ENCODE results near the gene SMIM1.

The SMIM1 gene

DNA sequence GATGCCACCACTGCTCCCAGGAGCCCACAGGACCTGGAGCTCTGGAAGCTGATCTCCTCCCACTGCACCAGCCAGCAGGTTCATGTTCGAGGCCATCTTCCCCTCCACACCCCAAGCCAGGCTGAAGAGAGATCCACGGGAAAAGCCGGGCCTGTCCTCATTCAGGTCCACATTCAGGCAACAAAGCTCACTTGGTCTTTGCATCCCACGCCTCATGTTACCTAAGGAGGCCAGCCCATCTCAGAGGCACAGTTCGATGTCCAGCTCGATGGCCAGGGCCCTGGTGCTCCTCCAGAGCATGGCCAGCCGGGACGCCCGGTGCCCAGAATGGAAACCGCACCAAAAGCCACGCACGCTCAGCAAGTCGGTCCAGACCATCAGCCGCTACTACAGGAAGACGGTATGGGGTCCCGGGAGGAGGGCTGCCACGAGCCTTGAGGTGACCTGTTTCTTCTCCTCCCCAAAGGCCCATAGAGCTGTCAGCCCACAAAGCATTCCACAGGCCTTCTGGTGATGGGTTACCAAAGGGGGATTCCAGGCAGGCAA, 20.1 kb upstream of the SMIM1 start, which contains the start of gene CCDC27:
Gene CCDC27 (plus strand): TSS at position 51 of the 546 bp plus-strand sequence. CDS start 32 bp downstream, at position 83.
- in situ Hi-C loops (cut with HindIII; ENCODE audit: low sequenced_read_pairs), result no loop called here

DNA sequence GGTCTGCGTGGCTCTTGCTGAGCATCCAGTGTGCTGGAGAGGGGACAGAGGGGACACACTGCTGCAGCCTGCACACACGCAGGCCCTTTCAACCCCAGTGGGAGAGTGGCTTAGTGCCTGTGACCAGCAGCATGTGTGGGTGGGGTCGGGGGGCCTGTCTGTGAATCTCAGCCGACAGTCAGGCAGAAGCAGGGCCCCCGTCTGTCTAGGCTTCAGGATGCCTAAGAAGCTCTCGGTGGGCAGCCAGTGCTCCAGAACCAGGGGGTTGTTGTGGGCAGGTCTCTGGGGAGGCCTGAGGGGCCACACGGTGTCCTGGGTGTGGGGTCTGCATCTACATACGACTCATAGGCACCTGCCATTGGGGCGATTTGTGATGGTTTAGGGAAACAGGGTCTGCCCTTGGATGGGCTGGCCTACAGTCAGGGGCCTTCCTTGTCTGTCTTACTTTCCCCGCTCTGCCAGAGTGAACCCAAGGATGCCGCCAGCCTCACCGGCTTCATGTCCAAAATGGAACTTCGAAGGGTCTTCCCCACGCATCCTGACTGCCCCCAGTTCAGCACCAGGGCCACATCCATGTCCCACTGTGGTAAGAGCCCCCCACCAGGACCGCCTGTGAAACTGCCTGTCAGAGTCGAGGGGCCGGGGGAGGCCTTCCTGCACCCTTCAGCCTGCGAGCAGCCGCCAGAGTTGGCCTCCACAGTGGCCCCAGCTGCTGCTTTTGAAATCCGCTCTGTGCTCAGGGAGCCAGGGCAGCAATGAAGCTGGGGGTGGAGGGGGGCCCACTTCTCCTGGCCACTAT, 18.7 kb upstream of the SMIM1 start:
- in situ Hi-C loops (cut with HindIII; ENCODE audit: low sequenced_read_pairs), result no loop called here

DNA sequence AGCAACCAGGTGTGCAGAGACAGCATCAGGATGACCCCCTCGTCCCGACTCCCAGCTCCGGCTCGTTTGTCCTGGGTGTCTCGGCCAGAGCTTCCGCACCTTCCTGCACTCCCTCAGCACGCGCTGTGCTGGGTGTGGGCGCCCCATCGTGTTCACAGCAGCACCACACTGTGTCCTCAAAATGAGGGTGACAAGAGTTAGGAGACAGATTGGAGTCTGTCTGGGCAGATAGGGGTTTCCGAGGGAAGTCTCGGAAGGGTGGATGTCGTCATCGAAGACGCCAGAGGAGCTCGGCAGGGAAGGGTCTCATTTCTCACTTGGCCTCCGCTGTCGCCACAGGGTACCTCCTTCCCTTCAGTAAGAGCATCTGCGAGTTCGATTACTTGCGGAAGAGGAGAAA, 16.2 kb upstream of the SMIM1 start:
- in situ Hi-C loops (cut with HindIII; ENCODE audit: low sequenced_read_pairs), result no loop called here

- in situ Hi-C loops (cut with HindIII; ENCODE audit: low sequenced_read_pairs), result no loop called here
Observed at GRCh38 chr1:3759164-3759563, 13.4 kb upstream of the SMIM1 start.

DNA sequence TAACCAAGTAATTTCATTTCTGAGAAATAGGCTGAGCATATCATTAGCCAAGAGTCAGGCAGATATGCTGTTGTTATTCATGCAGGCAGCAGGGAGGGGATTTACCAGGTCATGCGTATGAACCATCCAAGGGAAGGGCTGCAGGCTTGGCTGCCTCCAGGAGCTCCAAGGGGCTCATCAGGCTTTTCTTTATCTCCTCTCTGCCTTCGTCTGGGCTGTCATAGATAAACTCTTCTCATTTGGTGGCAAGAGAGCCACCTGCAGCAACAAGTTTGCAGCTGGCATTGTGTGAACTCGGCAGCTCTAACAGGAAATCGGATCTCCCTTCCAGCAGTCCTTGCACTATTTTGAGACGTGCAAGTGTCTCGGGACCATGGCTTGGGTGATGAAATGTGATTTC, 12.8 kb upstream of the SMIM1 start:
- in situ Hi-C loops (cut with HindIII; ENCODE audit: low sequenced_read_pairs), result no loop called here

- in situ Hi-C loops (cut with HindIII; ENCODE audit: low sequenced_read_pairs), result no loop called here
Observed at GRCh38 chr1:3761296-3762010, 11.1 kb upstream of the SMIM1 start.

GRCh38 chr1:3762151-3762872, 10.2 kb upstream of the SMIM1 start:
- in situ Hi-C loops (cut with HindIII; ENCODE audit: low sequenced_read_pairs), result no loop called here

DNA sequence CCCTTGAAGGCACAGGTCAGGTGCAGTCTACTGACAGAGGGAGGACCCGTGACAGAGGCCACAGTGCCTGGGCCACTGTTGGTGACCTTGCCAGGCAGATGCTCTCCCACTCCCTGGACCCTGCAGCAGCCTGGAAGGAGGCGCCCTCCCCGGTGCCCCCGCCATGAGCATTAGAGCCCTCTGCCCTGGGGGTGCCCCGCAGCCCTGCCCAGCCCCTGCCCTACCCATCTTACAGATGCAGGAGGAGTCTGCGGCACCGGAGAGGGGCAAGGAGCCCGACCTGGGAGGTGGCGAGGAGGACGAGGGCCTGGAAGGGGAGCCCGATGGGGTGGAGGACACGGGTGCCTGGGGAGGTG, 9.7 kb upstream of the SMIM1 start:
- in situ Hi-C loops (cut with HindIII; ENCODE audit: low sequenced_read_pairs), result no loop called here

- in situ Hi-C loops (cut with HindIII; ENCODE audit: low sequenced_read_pairs), result no loop called here
Observed at GRCh38 chr1:3763351-3764125, 9.0 kb upstream of the SMIM1 start.

- in situ Hi-C loops (cut with HindIII; ENCODE audit: low sequenced_read_pairs), result no loop called here
Observed at GRCh38 chr1:3767328-3767925, 5.1 kb upstream of the SMIM1 start.

GRCh38 chr1:3768811-3769390, 3.6 kb upstream of the SMIM1 start:
- in situ Hi-C loops (cut with HindIII; ENCODE audit: low sequenced_read_pairs), result no loop called here

DNA sequence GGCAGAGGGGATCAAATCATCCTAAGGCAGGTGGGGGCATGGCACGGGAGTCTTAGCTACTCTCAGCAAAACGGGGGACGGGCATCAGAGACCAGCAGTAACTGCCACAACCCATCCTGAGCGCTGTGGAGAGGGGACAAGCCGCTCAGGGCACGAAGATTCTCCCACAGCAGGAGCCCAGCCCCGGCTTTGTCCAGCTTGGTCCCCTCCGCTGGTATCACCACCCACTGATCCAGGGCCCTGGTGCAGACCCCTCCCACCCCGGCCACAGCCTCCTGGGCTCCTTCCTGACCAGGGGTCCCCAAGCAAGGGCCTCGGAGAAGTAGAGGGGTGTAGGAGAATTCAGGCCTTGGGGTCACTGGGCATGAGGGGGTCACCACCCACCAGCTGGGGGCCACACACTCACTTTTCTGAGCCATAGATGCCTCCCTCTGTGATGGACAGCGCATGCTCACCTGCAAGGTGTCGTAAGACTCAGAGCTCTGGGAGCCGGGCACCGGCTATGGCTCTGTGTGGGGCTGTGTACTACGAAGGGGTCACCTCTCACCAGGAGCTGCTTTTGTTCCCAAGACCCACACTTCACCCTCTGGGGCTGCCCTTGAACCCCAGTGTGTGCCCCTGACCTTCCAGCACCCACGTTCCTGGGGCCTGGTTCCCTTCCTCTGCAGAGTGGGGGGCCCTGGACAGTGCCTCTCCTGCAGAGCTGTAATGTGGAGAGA, 2.3 kb upstream of the SMIM1 start:
- in situ Hi-C loops (cut with HindIII; ENCODE audit: low sequenced_read_pairs), result loop anchor here (5.0 kb wide), 1 partner anchor 47 kb away; no protein-coding TSS in a partner anchor

- in situ Hi-C loops (cut with HindIII; ENCODE audit: low sequenced_read_pairs), result loop anchor here (5.0 kb wide), 1 partner anchor 46 kb away; no protein-coding TSS in a partner anchor
Observed at GRCh38 chr1:3771108-3772026, 1.2 kb upstream of the SMIM1 start.

DNA sequence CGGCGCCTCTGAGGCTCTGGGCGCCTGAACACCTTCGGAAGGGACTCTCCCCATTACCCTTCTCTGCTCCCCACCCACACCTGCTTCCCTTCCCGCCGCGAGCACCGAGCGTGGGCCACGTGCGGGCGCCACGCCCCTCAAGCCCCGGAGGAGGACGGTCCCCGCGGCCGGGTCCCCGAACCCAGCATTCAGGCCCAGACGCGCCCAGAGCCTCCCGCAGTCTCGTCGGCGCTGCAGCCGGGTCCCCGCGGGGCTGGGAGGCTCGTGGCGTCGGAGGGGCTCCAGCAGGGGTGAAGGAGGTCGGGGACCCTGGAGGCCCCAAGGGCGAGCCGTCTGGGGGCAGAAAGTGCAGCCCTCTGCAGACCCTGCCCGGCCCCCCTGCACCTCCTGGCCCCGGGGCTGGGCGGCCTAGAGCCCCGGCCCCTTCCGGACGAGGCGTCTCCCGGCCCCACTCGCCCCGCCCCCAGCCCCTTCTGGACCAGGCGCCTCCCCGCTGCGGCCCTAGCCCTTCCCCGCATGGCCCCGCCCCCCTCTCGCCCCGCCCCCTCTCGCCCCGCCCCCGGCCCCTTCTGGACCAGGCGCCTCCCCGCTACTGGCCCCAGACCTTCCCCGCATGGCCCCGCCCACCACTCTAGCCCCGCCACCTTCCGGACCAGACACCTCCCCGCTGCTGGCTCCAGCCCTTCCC, 378 bp upstream of the SMIM1 start:
- in situ Hi-C loops (cut with HindIII; ENCODE audit: low sequenced_read_pairs), result loop anchor here (5.0 kb wide), 1 partner anchor 45 kb away; no protein-coding TSS in a partner anchor

DNA sequence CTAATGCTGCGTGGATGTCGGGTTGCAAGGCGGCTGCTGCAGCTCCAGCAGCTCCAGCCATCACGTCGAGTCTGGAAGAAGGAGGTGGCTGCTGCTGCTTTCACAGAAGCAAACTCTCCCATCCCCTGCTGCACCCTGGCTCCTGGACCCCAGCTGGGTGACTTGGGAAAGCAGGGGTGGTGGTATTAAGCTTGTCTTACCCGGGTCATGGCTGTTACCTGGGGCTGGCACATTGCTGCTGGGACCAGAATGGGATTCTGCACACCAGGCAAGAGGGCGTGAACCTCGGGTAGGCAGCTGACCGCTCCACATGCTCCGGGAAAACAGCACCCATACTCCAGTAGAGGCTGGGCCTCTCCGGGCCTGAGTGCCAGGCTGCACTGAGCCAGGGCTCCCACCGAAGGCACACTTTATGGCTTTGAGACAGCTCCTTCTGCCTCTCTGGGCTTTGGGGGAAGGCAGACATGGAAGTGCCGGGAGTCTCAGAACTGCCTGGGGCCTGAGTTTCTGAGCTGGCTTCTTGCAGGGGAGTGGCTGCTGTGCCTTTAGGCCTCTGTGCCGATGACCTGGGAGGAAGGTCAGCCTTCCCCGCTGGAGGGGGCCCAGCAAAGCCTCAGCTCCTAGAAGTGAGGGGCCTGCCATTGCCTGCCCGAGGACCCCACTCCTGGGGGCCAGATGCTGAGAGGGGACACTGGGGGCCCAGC, 1.2 kb downstream of the SMIM1 start:
- in situ Hi-C loops (cut with HindIII; ENCODE audit: low sequenced_read_pairs), result loop anchor here (5.0 kb wide), 1 partner anchor 44 kb away; no protein-coding TSS in a partner anchor

GRCh38 chr1:3774276-3774945, 1.9 kb downstream of the SMIM1 start:
- in situ Hi-C loops (cut with HindIII; ENCODE audit: low sequenced_read_pairs), result loop anchor here (5.0 kb wide), 1 partner anchor 43 kb away; no protein-coding TSS in a partner anchor
